Heart right ventricle (tissue), 16 donors: ENCODE data around the gene AP1S3. TPM values are rescaled to one million over a fixed set of nuclear protein-coding genes. Genes with fewer than 3 reads are reported as not detected.
"Not testable (repeated sequence)": the region's sequence is repeated elsewhere in the genome, so short reads cannot be mapped to it uniquely, and the experiment has no call there.

Experiments
- ATAC-seq, 8 donors: fragments of 200-7000 bp; cut with Tn5 transposase; one replicate each; pipeline ENCODE4 v1.9.1; 2020; ENCODE audit warnings: mild to moderate bottlenecking in 8 of 8, moderate library complexity in 8 of 8, moderate number of reproducible peaks in 1 of 8
- DNase-seq, 2 donors: peaks; one replicate each; pipeline ENCODE4 v3.0.0-alpha.2; 2020
- H3K27ac ChIP-seq, 10 donors: fragments of 200-600 bp; sonication (generic) in 2 of 10; one replicate each; pipeline versions ENCODE4 v1.5.0 to v1.8.0; 2020 to 2022; ENCODE audit warnings: mild to moderate bottlenecking in 3 of 10
- H3K27me3 ChIP-seq, 7 donors: fragments of 200-600 bp; one replicate each; pipeline ENCODE4 v1.8.0; 2021 to 2022; ENCODE audit warnings: mild to moderate bottlenecking in 2 of 7
- H3K36me3 ChIP-seq, 9 donors: fragments of 200-600 bp; sonication (generic) in 1 of 9; one replicate each; pipeline versions ENCODE4 v1.5.0 to v1.8.0; 2020 to 2022; ENCODE audit warnings: mild to moderate bottlenecking in 2 of 9
- H3K4me1 ChIP-seq, 9 donors: fragments of 200-600 bp; sonication (generic) in 1 of 9; one replicate each; pipeline versions ENCODE4 v1.5.0 to v1.8.0; 2020 to 2022; ENCODE audit warnings: mild to moderate bottlenecking in 4 of 9
- H3K4me3 ChIP-seq, 10 donors: fragments of 200-600 bp; sonication (generic) in 2 of 10; one replicate each; pipeline versions ENCODE4 v1.5.0 to v1.8.0; 2020 to 2022; ENCODE audit warnings: mild to moderate bottlenecking in 7 of 10, moderate library complexity in 2 of 10
- H3K9me3 ChIP-seq, 11 donors: fragments of 200-600 bp in 10 of 11; sonication (generic) in 2 of 11; one replicate each; pipeline versions ENCODE4 v1.5.0 to v1.8.0; 2013 to 2022; ENCODE audit warnings: mild to moderate bottlenecking in 2 of 11, control low read depth in 1 of 11, moderate library complexity in 1 of 11
- WGBS, 2 donors: extraction: QIAGEN DNeasy Blood & Tissue Kit; methylation state at CpG; one replicate each; pipeline ENCODE4 v1.1.7; 2013; ENCODE audit warnings: inconsistent platforms in 1 of 2; 5-methylcytosine and 5-hydroxymethylcytosine counted together
- intact Hi-C, 10 donors: fragments of 100-400 bp; cut with DNase I; formaldehyde crosslinking; loops; one replicate each; pipeline versions ENCODE4 v1.11.1 to v1.14.2; 2022
- polyA plus RNA-seq, 2 donors: library from polyadenylated mRNA; stranded (reverse); fragments of 200-250 nt; gene quantifications; one replicate each; pipeline ENCODE4 v1.2.3, GENCODE V29; 2013
- total RNA-seq, 10 donors: library from RNA; stranded (reverse); fragmentation: NEBNext Ultra II Directional in 3 of 10; extraction: Animal tissue kit (Norgen Biotek cat#: 25700) in 3 of 10; gene quantifications; one replicate each; pipeline versions ENCODE4 v1.2.1 to v1.2.4, GENCODE V29; 2021 to 2023
- TF ChIP-seq, protein P1 (sequence below), 9 donors: fragments of 200-600 bp; sonication (generic) in 2 of 9; IDR thresholded peaks; one replicate each; pipeline versions ENCODE4 v1.5.0 to v1.8.0; 2021 to 2022; ENCODE audit warnings: antibody characterized with exemption in 9 of 9, mild to moderate bottlenecking in 5 of 9, moderate library complexity in 1 of 9
- donor health status: Arrhythmogenic right ventricular cardiomyopathy.
- donor health status: ischemic (EF 13 %, LVEDD 7.1; RV severe dilation, severe dysfunction).
- donor health status: healthy with polysubstance abuse.
- donor health status: DM: no; HTN: yes; CAD: no.
- donor health status: DM: no; HTN: no; CAD: no.
- donor health status: ischemic (EF 25% LVEDD 6.9; RV normal size, moderate dysfunction).
- donor health status: ischemic (EF 25% LVEDD 5.7; RV mildly dilated, moderate dysfunction).
- donor health status: healthy.
- donor health status: DM: yes; HTN: yes; CAD: no.
- donor health status: Ischemic cardiomyopathy.
- donor health status: ischemic (EF 35%, LVEDD 5.7; RV mildly dilated, moderate dysfunction).
- donor health status: nonischemic (EF 11% LVEDD 7.7; RV severe dilation, severe dysfunction).
- donor health status: DM: yes; HTN: yes; CAD: no.
- donor health status: PGD.
- donor health status: ischemic (EF 29% LVEDD 5.4; RV normal size, mild dysfunction).
- donor health status: nonischemic (EF 23%, LVEDD 6.1; RV moderate dilation, normal function).

AP1S3 gene
- total and polyA plus RNA-seq, 12 donors: 0.12 to 0.85 (median 0.37) TPM; not detected in 4

DNA sequence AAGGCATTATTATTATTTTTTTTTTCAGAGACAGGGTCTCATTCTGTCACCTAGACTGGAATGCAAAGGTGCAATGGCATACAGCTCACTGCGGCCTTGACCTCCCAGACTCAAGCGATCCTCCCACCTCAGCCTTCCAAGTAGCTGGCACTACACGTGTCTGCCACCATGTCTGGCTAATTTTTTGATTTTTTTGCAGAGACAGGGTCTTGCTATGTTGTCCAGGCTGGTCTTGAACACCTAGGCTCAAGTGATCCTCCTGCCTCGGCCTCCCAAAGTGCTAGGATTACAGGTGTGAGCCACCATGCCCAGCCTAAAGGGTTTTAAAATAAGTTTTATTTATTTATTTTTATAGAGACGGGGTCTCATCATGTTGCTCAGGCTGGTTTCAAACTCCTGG, 45.3 kb upstream of the AP1S3 start:
- TF ChIP-seq, protein P1, sequence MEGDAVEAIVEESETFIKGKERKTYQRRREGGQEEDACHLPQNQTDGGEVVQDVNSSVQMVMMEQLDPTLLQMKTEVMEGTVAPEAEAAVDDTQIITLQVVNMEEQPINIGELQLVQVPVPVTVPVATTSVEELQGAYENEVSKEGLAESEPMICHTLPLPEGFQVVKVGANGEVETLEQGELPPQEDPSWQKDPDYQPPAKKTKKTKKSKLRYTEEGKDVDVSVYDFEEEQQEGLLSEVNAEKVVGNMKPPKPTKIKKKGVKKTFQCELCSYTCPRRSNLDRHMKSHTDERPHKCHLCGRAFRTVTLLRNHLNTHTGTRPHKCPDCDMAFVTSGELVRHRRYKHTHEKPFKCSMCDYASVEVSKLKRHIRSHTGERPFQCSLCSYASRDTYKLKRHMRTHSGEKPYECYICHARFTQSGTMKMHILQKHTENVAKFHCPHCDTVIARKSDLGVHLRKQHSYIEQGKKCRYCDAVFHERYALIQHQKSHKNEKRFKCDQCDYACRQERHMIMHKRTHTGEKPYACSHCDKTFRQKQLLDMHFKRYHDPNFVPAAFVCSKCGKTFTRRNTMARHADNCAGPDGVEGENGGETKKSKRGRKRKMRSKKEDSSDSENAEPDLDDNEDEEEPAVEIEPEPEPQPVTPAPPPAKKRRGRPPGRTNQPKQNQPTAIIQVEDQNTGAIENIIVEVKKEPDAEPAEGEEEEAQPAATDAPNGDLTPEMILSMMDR (IDR thresholded peaks at IDR 0.05): no peak
- H3K27me3 ChIP-seq: no peaks in the 10 kb centered on the region
- ATAC-seq (no peak), DNase-seq (no peak)
- no peak overlapping the region for H3K27ac ChIP-seq
- H3K4me1 ChIP-seq: peaks cover 0 to 6% (median 0%) of the 10 kb centered on the region in 9 donors
- intact Hi-C loops: no loop called here
- peaks cover 0 to 100% (median 65%) of the 10 kb centered on the region in 9 donors for H3K36me3 ChIP-seq
- 97 to 99% methylated on average over 5 of the region's 5 CpGs for WGBS, 2 donors
- no peak overlapping the region for H3K4me3 ChIP-seq
- H3K9me3 ChIP-seq: no peaks in the 10 kb centered on the region

DNA sequence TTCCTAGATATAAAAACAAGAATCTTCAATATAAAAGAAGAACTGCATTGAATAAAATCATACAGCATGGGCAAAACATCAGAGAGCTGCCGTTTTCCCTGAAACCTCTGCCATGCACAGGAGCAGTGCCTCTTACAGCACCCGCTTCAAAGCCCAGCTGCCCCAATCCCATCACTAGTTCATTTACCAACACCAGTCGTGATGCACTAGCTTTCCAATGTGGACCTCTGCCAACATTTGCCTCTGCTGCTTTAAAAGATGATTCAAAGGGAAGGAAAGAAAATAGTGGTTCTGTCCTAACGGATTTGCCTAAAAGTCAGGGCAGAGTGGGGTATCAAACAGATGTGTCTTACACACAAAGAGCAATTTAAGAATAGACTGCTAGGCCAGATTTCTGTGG, 43.4 kb upstream of the AP1S3 start:
- TF ChIP-seq, protein P1 (IDR thresholded peaks at IDR 0.05): no peak
- intact Hi-C loops: no loop called here
- no peak for ATAC-seq
- Histone ChIP-seq H3K27ac (no peak overlapping the region), H3K36me3 (peaks cover 0 to 100% (median 79%) of the 10 kb centered on the region in 9 donors), H3K27me3 (no peaks in the 10 kb centered on the region), H3K4me3 (no peak overlapping the region), H3K4me1 (no peaks in the 10 kb centered on the region), H3K9me3 (no peaks in the 10 kb centered on the region)
- WGBS, 2 donors: 73 to 76% methylated on average over 4 of the region's 4 CpGs
- no peak for DNase-seq

DNA sequence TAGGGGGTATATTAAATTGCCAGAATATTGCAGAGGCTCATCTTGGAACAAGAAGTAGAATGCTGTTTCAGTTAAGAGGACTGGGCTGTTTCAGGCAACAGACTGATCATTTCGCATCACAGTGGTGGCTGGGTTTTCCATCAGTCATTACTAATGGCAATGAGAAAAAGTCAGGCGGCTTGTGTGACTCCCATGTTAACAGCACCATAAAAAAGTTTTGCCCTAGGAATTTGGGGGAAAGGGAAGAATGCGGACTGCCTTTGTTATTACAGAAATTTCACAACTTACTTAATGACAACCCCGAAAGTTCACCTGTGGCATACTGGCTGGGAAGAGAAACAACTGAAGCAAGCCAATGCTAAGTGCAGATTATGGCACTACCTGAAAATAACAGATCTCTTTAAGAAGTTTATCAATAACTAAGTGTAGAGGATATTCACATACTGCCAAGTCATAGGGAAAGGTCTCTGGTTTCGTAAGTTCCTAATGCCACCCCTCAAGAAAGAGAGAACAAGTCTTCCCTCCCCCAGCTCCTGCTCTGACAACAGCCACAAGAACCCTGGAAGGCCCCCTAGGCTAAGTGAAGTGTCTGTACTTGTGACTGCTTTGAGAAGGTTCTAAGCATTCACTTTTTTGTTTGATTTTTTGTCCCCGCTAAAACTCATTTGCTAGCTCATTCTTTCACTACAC, 40.5 kb upstream of the AP1S3 start:
- Histone ChIP-seq H3K27me3 (no peaks in the 10 kb centered on the region), H3K36me3 (peaks cover 0 to 100% (median 59%) of the 10 kb centered on the region in 9 donors), H3K4me1 (no peaks in the 10 kb centered on the region), H3K27ac (no peak overlapping the region), H3K9me3 (peaks cover 0 to 5% (median 0%) of the 10 kb centered on the region in 11 donors), H3K4me3 (no peak overlapping the region)
- 94 to 97% methylated on average over 6 of the region's 6 CpGs for WGBS, 2 donors
- ATAC-seq: no peak
- DNase-seq: no peak
- TF ChIP-seq, protein P1 (IDR thresholded peaks at IDR 0.05): no peak
- intact Hi-C loops: no loop called here

DNA sequence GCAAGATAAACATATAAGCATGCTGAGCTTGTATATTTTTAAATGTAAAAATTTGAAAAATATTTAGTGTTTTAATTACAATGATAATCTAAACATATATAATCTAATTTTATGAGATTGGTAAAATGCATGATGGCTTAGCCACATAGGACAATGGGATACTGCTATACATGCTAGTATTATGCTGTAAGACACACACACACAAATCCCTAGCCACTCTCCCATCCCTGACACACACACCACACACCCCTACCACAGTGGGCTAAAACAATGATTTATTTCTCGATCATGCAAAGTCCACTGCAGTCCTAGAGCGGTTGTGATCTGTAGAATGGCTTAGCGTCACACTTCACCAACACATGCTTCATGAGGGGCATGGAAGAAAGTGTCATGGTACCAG, 36.3 kb upstream of the AP1S3 start:
- ATAC-seq: no peak
- H3K27me3 ChIP-seq: no peaks in the 10 kb centered on the region
- no peak for DNase-seq
- no peak overlapping the region for H3K4me3 ChIP-seq
- TF ChIP-seq, protein P1 (IDR thresholded peaks at IDR 0.05): no peak
- peaks cover 0 to 10% (median 0%) of the 10 kb centered on the region in 9 donors for H3K4me1 ChIP-seq
- 98% methylated on average over 3 of the region's 3 CpGs for whole genome bisulfite sequencing, 2 donors
- H3K9me3 ChIP-seq: peaks cover 0 to 7% (median 0%) of the 10 kb centered on the region in 11 donors
- no peak overlapping the region for H3K27ac ChIP-seq
- intact Hi-C loops: no loop called here
- peaks cover 0 to 92% (median 26%) of the 10 kb centered on the region in 9 donors for H3K36me3 ChIP-seq

DNA sequence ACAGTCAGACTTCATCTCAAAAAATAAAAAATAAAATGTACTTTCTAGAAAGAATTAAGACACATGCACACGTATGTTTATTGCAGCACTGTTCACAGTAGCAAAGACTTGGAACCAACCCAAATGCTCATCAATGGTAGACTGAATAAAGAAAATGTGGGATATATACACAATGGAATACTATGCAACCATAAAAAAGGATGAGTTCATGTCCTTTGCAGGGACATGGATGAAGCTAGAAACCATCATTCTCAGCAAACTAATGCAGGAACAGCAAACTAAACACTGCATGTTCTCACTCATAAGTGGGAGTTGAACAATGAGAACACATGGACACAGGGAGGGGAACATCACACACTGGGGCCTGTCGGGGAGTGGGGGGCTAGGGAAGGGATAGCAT, 35.4 kb upstream of the AP1S3 start:
- intact Hi-C loops, ATAC-seq, H3K4me3 ChIP-seq, H3K27ac ChIP-seq, H3K27me3 ChIP-seq, H3K4me1 ChIP-seq, DNase-seq, H3K9me3 ChIP-seq: not testable (repeated sequence)
- H3K36me3 ChIP-seq: peaks cover 0 to 87% (median 17%) of the 10 kb centered on the region in 9 donors
- WGBS, 2 donors: 95 to 98% methylated on average over 2 of the region's 2 CpGs

DNA sequence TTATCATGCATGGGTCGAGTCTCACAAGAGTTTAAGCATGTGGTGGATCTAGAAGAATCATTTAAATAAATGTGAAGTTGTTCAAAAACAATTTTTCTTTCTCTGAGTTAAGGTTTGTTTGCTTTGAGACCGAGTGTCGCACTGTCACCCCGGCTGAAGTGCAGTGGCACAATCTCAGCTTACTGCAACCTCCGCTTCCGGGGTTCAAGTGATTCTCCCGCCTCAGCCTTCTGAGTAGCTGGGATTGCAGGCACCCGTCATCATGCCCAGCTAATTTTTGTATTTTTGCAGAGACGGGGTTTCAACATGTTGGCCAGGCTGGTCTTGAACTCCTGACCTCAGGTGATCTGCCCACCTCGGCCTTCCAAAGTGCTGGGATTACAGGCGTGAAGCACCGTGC, 34.3 kb upstream of the AP1S3 start:
- H3K27ac ChIP-seq, H3K27me3 ChIP-seq, H3K9me3 ChIP-seq, H3K4me1 ChIP-seq, DNase-seq, ATAC-seq, intact Hi-C loops, H3K4me3 ChIP-seq: not testable (repeated sequence)
- peaks cover 0 to 76% (median 11%) of the 10 kb centered on the region in 9 donors for H3K36me3 ChIP-seq
- WGBS, 2 donors: 93 to 96% methylated on average over 12 of the region's 12 CpGs
